ENCODE data around the gene SCN11A. TPM values are rescaled to one million over a fixed set of nuclear protein-coding genes. Genes with fewer than 3 reads are reported as not detected.
A peak's percentile ranks its signal among the peaks of the same experiment; 100 is the strongest.

Gene SCN11A
- not detected for total RNA-seq
- under 1 TPM in 1 of 4 donors, not detected in 3; 0.13 TPM for polyA plus RNA-seq

DNA sequence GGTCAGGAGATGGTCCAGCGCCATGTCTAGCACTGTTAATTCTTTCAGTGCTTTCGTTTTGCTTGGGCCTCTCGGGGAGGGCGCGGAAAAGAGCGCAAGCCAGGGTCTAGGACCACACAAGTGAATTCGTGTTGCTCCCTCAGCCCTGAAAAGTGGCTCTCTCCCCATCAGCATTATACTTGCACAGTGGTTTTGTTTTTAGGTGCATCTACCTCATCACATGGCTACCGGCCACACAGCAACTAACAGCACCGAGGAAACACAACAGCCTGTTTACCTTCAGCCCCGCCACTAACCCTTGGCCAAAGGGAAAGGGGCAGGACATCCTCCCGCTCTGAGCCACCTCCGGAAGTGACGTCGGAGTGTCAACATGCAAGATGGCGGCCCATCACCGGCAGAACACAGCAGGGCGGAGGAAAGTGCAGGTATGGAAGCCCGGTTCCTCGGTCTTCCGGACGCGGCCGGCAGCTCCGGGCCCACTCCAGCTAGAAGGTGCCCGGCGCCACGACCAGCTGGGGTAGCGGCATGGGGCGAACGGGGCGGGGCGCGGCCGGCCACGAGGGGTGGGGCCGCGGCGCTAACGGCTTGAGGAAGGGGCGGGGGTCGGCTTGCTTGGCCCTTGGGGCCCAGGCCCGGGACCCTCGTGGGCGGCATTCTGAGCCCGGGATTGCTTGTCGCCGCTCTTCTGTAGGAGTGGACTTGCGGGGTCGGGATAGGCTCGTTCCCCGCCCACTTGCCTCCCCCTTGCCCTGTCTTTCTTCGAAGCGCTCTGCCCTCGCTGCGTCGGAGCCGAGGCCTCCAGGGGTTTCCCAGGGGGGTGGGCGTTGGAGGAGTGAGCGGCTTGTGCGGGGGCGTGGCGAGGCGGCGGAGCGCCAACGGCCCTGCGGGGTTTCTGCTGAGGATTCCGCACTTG, at the start of gene SCN11A, which contains the start of gene WDR48:
Gene SCN11A (minus strand): TSS at position 296 of the 913 bp plus-strand sequence. CDS start 101,582 bp downstream, outside the sequence.
Gene WDR48 (plus strand): TSS at position 368 of the 913 bp plus-strand sequence. CDS start 10 bp downstream, at position 378.
- H3K27ac ChIP-seq (ENCODE audit: insufficient read depth, low read length, poor library complexity, severe bottlenecking) = peak within 1 kb of the TSS; percentile 97
- H3K27ac Mint-ChIP-seq = peak within 1 kb of the TSS; percentile 98 to 99 (median 99)
- no peaks in the 10 kb centered on the region for H3K9me3 ChIP-seq (ENCODE audit: control insufficient read depth in 2 of 2, low read length in 2 of 2)
- peaks cover 23% of the 10 kb centered on the region for H3K4me1 ChIP-seq (ENCODE audit: control insufficient read depth, insufficient read depth, low read length, poor library complexity, severe bottlenecking)
- peak; percentile 96 to 97 for ATAC-seq (ENCODE audit: low read depth in 2 of 2)
- no peaks in the 10 kb centered on the region for H3K36me3 ChIP-seq (ENCODE audit: control insufficient read depth, insufficient read depth, low read length)
- peak within 1 kb of the TSS; percentile 93 to 97 (median 96) for H3K4me3 Mint-ChIP-seq
- H3K27me3 ChIP-seq (ENCODE audit: control insufficient read depth, insufficient read depth, low read length) = no peaks in the 10 kb centered on the region
- peaks cover 0 to 5% (median 0%) of the 10 kb centered on the region in 7 donors for H3K9me3 Mint-ChIP-seq
- peaks cover 38 to 71% (median 43%) of the 10 kb centered on the region in 4 donors for H3K4me1 Mint-ChIP-seq
- DNase-seq = peak; percentile 91 to 96 (median 91)
- peaks cover 12% of the 10 kb centered on the region for H3K27me3 Mint-ChIP-seq
- peaks cover 7% of the 10 kb centered on the region for H3K36me3 Mint-ChIP-seq
- H3K4me3 ChIP-seq (ENCODE audit: low read depth, low read length) = peak within 1 kb of the TSS; percentile 92

DNA sequence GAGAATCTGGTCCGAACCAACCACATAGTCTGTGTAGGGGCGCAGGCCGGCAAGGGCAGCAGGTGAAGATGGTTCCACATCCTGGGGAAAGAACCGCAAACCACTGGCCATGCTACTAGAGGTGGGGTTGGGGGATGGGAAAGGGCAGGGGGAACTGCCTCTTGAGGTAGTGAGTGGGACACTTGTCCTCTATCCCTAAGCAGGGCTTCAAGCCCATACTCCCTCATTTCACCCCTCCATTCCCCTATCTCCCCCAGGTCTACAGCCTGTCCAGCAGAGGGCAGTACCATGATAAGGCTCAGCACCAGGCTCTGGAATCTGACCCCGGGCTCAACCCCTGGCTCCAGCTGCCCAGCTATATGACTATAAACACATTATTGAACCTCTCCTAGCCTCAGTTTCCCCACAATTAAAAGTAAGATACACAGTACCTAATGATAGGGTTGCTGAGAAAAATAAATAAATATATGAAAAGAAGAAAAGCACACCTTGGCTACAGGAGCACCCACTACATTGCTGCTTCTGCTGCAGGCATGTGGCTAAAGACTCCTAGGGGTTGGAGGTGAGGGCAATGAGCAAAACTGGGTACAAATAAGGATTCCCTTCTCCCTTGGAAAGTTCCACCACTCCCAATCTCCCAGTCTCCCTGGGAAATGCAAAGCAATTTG, 49.4 kb upstream of the SCN11A start:
- ATAC-seq (ENCODE audit: low read depth in 2 of 2) = peak; percentile 62 to 66
- H3K4me3 Mint-ChIP-seq = peak overlapping the region in 1 of 4 donors; percentile 55
- Histone ChIP-seq H3K4me3 (ENCODE audit: low read depth, low read length) (no peak overlapping the region), H3K36me3 (ENCODE audit: control insufficient read depth, insufficient read depth, low read length) (peaks cover 37% of the 10 kb centered on the region), H3K27me3 (ENCODE audit: control insufficient read depth, insufficient read depth, low read length) (no peaks in the 10 kb centered on the region), H3K27ac (ENCODE audit: insufficient read depth, low read length, poor library complexity, severe bottlenecking) (peak overlapping the region; percentile 19), H3K9me3 (ENCODE audit: control insufficient read depth in 2 of 2, low read length in 2 of 2) (no peaks in the 10 kb centered on the region), H3K4me1 (ENCODE audit: control insufficient read depth, insufficient read depth, low read length, poor library complexity, severe bottlenecking) (peaks cover 17% of the 10 kb centered on the region)
- DNase-seq = peak; percentile 34 to 63 (median 45)
- H3K27me3 Mint-ChIP-seq = peaks cover 4% of the 10 kb centered on the region
- H3K36me3 Mint-ChIP-seq = peaks cover 9% of the 10 kb centered on the region
- peak overlapping the region; percentile 20 to 84 (median 73) for H3K27ac Mint-ChIP-seq
- no peaks in the 10 kb centered on the region for H3K9me3 Mint-ChIP-seq
- peaks cover 14 to 48% (median 30%) of the 10 kb centered on the region in 4 donors for H3K4me1 Mint-ChIP-seq

- Mint-ChIP-seq H3K36me3 (peaks cover 12% of the 10 kb centered on the region), H3K4me1 (peaks cover 9 to 42% (median 23%) of the 10 kb centered on the region in 4 donors), H3K27me3 (peaks cover 4% of the 10 kb centered on the region), H3K4me3 (no peak overlapping the region), H3K9me3 (no peaks in the 10 kb centered on the region), H3K27ac (peak overlapping the region in 1 of 3 donors; percentile 36)
- ATAC-seq (ENCODE audit: low read depth in 2 of 2) (no peak), DNase-seq (no peak)
- no peak overlapping the region for H3K27ac ChIP-seq (ENCODE audit: insufficient read depth, low read length, poor library complexity, severe bottlenecking)
- H3K9me3 ChIP-seq (ENCODE audit: control insufficient read depth in 2 of 2, low read length in 2 of 2) = no peaks in the 10 kb centered on the region
- H3K4me3 ChIP-seq (ENCODE audit: low read depth, low read length) = no peak overlapping the region
- H3K27me3 ChIP-seq (ENCODE audit: control insufficient read depth, insufficient read depth, low read length) = no peaks in the 10 kb centered on the region
- peaks cover 10% of the 10 kb centered on the region for H3K4me1 ChIP-seq (ENCODE audit: control insufficient read depth, insufficient read depth, low read length, poor library complexity, severe bottlenecking)
- peaks cover 43% of the 10 kb centered on the region for H3K36me3 ChIP-seq (ENCODE audit: control insufficient read depth, insufficient read depth, low read length)
Observed at GRCh38 chr3:39100500-39100886, 48.7 kb upstream of the SCN11A start.

GRCh38 chr3:39099738-39100499, 48.2 kb upstream of the SCN11A start:
- H3K4me3 Mint-ChIP-seq = no peak overlapping the region
- no peak overlapping the region for H3K27ac Mint-ChIP-seq
- peaks cover 6 to 36% (median 18%) of the 10 kb centered on the region in 4 donors for H3K4me1 Mint-ChIP-seq
- H3K9me3 ChIP-seq (ENCODE audit: control insufficient read depth in 2 of 2, low read length in 2 of 2) = no peaks in the 10 kb centered on the region
- H3K9me3 Mint-ChIP-seq = no peaks in the 10 kb centered on the region
- peaks cover 49% of the 10 kb centered on the region for H3K36me3 ChIP-seq (ENCODE audit: control insufficient read depth, insufficient read depth, low read length)
- no peak for ATAC-seq (ENCODE audit: low read depth in 2 of 2)
- peaks cover 18% of the 10 kb centered on the region for H3K36me3 Mint-ChIP-seq
- H3K27me3 Mint-ChIP-seq = no peaks in the 10 kb centered on the region
- H3K27me3 ChIP-seq (ENCODE audit: control insufficient read depth, insufficient read depth, low read length) = no peaks in the 10 kb centered on the region
- DNase-seq = no peak
- H3K27ac ChIP-seq (ENCODE audit: insufficient read depth, low read length, poor library complexity, severe bottlenecking) = no peak overlapping the region
- no peak overlapping the region for H3K4me3 ChIP-seq (ENCODE audit: low read depth, low read length)
- H3K4me1 ChIP-seq (ENCODE audit: control insufficient read depth, insufficient read depth, low read length, poor library complexity, severe bottlenecking) = peaks cover 6% of the 10 kb centered on the region

DNA sequence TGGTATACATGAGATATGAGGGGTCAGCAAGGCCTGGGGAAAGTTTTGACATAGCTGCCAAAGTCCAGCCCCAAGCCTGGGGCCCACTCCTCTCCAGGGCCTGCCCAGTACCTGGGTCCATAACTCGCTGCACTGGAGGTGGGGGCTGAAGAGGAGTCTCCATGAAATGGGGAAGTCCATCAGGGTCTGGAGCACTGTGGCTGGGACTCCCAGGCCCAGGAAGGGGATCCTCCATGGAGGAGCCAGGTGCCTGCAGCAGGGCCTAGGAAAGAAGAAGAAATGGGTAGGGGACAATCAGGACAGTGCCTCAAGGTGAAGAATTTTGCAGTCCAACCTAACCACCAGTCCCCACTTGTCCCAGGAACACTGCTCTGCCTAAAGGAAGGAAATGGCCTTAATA, 47.5 kb upstream of the SCN11A start:
- no peak for DNase-seq
- Histone ChIP-seq H3K27ac (ENCODE audit: insufficient read depth, low read length, poor library complexity, severe bottlenecking) (no peak overlapping the region), H3K27me3 (ENCODE audit: control insufficient read depth, insufficient read depth, low read length) (no peaks in the 10 kb centered on the region), H3K9me3 (ENCODE audit: control insufficient read depth in 2 of 2, low read length in 2 of 2) (no peaks in the 10 kb centered on the region), H3K4me3 (ENCODE audit: low read depth, low read length) (no peak overlapping the region), H3K4me1 (ENCODE audit: control insufficient read depth, insufficient read depth, low read length, poor library complexity, severe bottlenecking) (peaks cover 6% of the 10 kb centered on the region), H3K36me3 (ENCODE audit: control insufficient read depth, insufficient read depth, low read length) (peaks cover 56% of the 10 kb centered on the region)
- Mint-ChIP-seq H3K27me3 (no peaks in the 10 kb centered on the region), H3K4me3 (no peak overlapping the region), H3K27ac (no peak overlapping the region), H3K4me1 (peaks cover 6 to 29% (median 15%) of the 10 kb centered on the region in 4 donors), H3K9me3 (no peaks in the 10 kb centered on the region), H3K36me3 (peaks cover 21% of the 10 kb centered on the region)
- no peak for ATAC-seq (ENCODE audit: low read depth in 2 of 2)

DNA sequence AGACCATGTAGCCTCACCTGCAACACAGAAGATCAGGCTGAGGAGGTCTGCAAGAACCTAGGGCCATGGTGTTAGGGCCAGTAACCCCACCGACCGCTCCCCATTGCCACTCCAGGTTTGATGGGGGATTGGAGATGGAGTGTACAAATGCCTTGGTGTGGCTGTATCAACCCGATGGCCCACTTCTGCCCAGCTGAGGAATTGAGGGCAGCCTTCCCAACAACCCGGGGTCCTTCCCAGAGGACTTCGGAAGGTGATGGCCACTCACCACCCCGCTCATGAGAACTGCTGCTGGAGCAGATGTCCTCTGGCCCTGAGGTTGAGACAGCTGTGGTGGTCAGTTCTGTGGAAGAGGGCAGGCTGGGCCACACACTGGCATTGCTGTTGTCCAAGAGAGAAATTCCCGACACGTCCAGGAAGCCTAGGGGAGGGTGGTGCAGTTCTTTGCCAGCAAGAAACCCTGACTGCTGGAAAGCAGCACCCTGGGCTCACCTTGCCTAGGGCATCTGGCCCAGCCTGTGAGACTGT, 46.8 kb upstream of the SCN11A start:
- no peaks in the 10 kb centered on the region for H3K27me3 ChIP-seq (ENCODE audit: control insufficient read depth, insufficient read depth, low read length)
- H3K36me3 ChIP-seq (ENCODE audit: control insufficient read depth, insufficient read depth, low read length) = peaks cover 63% of the 10 kb centered on the region
- H3K27me3 Mint-ChIP-seq = no peaks in the 10 kb centered on the region
- DNase-seq (no peak), ATAC-seq (ENCODE audit: low read depth in 2 of 2) (no peak)
- H3K9me3 ChIP-seq (ENCODE audit: control insufficient read depth in 2 of 2, low read length in 2 of 2) = no peaks in the 10 kb centered on the region
- H3K27ac Mint-ChIP-seq = no peak overlapping the region
- no peak overlapping the region for H3K27ac ChIP-seq (ENCODE audit: insufficient read depth, low read length, poor library complexity, severe bottlenecking)
- peaks cover 27% of the 10 kb centered on the region for H3K36me3 Mint-ChIP-seq
- H3K4me1 Mint-ChIP-seq = peaks cover 6 to 24% (median 15%) of the 10 kb centered on the region in 4 donors
- H3K4me1 ChIP-seq (ENCODE audit: control insufficient read depth, insufficient read depth, low read length, poor library complexity, severe bottlenecking) = peaks cover 6% of the 10 kb centered on the region
- H3K4me3 ChIP-seq (ENCODE audit: low read depth, low read length) = no peak overlapping the region
- H3K9me3 Mint-ChIP-seq = no peaks in the 10 kb centered on the region
- no peak overlapping the region for H3K4me3 Mint-ChIP-seq
